ENCODE measurements around the gene RPRD2.

RPRD2 gene

GRCh38 chr1:150406483-150406882 is 42.5 kb downstream of the RPRD2 start:
- Histone ChIP-seq H3K36me3 (replicated peaks) (peaks cover 4% of the 10 kb centered on the region; the same call in 1 of the 2 replicates), H3K27me3 (ENCODE audit: low read depth) (no peaks in the 10 kb centered on the region), H3K4me3 (no peak overlapping the region), H3K9me3 (no peaks in the 10 kb centered on the region), H3K4me1 (peaks cover 29% of the 10 kb centered on the region)
- peak in 1 of 2 experiments; percentile 40 for DNase-seq (ENCODE audit: low spot score in 2 of 2)
- in situ Hi-C loops (cut with MboI; ENCODE audit: low sequenced_read_pairs), result no loop called here

GRCh38 chr1:150407330-150407729 is 43.4 kb downstream of the RPRD2 start:
- peaks cover 29% of the 10 kb centered on the region for H3K4me1 ChIP-seq
- in situ Hi-C loops (cut with MboI; ENCODE audit: low sequenced_read_pairs), result no loop called here

GRCh38 chr1:150408800-150409199 is 44.9 kb downstream of the RPRD2 start:
- Histone ChIP-seq H3K9me3 (no peaks in the 10 kb centered on the region), H3K4me3 (no peak overlapping the region), H3K36me3 (replicated peaks) (peaks cover 4% of the 10 kb centered on the region; the same call in 1 of the 2 replicates), H3K27me3 (ENCODE audit: low read depth) (no peaks in the 10 kb centered on the region), H3K4me1 (peaks cover 29% of the 10 kb centered on the region)
- DNase-seq (ENCODE audit: low spot score in 2 of 2), result peak in 1 of 2 experiments; percentile 56
- in situ Hi-C loops (cut with MboI; ENCODE audit: low sequenced_read_pairs), result no loop called here

More at GRCh38 chr1:150407330-150407729, 43.4 kb downstream of the RPRD2 start:
- H3K4me3 ChIP-seq, result no peak overlapping the region
- no peak for DNase-seq (ENCODE audit: low spot score in 2 of 2)
- no peaks in the 10 kb centered on the region for H3K27me3 ChIP-seq (ENCODE audit: low read depth)
- H3K36me3 ChIP-seq (replicated peaks), result peaks cover 4% of the 10 kb centered on the region; the same call in 1 of the 2 replicates
- H3K9me3 ChIP-seq, result no peaks in the 10 kb centered on the region

DNA sequence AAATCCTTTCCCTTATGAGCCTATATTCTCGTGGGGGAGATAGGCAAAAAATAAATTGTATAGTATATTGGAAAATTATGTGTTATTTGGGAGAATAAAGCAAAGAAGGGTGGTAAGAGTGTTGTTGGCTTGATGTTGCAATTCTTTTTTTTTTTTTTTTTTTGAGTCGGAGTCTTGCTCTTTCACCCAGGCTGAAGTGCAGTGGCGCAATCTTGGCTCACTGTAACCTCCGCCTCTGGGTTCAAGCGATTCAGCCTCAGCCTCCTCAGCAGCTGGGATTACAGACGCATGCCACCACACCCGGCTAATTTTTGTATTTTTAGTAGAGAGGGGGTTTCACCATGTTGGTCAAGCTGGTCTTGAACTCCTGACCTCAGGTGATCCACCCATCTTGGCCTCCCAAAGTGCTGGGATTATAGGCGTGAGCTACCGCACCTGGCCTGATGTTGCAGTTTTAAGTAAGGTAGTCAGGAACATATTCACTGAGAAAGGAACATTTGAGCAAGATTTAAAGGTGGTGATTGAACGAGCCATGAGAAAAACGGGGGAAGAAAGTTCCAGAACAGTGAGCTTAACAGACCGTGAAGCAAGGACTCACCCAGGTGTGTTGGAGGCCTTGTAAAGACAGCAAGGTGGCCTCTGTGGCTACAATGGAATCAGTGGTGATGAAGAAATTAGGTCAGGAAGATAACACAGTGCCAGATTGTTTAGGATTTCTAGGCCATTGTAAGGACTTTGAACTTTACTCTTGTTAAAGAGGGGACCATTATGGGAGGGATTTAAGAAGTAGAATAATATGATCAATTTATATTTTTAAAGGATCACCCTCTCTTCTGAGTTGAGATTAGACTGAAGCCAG is 45.8 kb downstream of the RPRD2 start:
- no peaks in the 10 kb centered on the region for H3K9me3 ChIP-seq
- in situ Hi-C loops (cut with MboI; ENCODE audit: low sequenced_read_pairs), result no loop called here
- no peak overlapping the region for H3K4me3 ChIP-seq
- peaks cover 29% of the 10 kb centered on the region for H3K4me1 ChIP-seq
- H3K36me3 ChIP-seq (replicated peaks), result peaks cover 4% of the 10 kb centered on the region; the same call in 1 of the 2 replicates
- no peak for DNase-seq (ENCODE audit: low spot score in 2 of 2)
- H3K27me3 ChIP-seq (ENCODE audit: low read depth), result no peaks in the 10 kb centered on the region

DNA sequence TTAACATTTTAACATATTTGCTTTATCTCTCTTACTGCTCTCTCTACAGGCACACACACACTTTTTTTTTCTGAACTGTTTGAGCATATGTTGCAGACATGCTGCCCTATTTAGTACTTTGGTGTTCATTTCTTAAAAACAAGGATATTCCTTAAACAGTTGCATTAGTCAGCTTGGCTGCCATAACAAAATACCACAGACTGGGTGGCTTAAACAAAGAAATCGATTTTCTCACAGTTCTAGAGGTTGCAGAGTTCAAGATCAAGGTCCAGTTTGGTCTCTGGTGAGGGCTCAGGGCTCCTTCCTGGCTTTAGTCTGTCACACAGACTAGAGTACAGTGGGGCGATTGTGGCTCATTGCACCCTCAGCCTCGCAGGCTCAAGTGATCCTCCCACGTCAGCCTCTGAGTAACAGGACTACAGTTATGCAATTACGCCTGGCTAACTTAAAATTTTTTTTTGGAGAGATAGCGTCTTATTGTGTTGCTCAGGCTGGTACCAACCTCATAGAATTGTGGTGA is 46.7 kb downstream of the RPRD2 start:
- no peak for DNase-seq (ENCODE audit: low spot score in 2 of 2)
- H3K27me3 ChIP-seq (ENCODE audit: low read depth), result no peaks in the 10 kb centered on the region
- H3K9me3 ChIP-seq, result no peaks in the 10 kb centered on the region
- in situ Hi-C loops (cut with MboI; ENCODE audit: low sequenced_read_pairs), result no loop called here
- H3K4me3 ChIP-seq, result no peak overlapping the region
- peaks cover 4% of the 10 kb centered on the region; the same call in 1 of the 2 replicates for H3K36me3 ChIP-seq (replicated peaks)
- peaks cover 27% of the 10 kb centered on the region for H3K4me1 ChIP-seq

- no peak overlapping the region for H3K4me3 ChIP-seq
- in situ Hi-C loops (cut with MboI; ENCODE audit: low sequenced_read_pairs), result no loop called here
- no peak for DNase-seq (ENCODE audit: low spot score in 2 of 2)
- H3K36me3 ChIP-seq (replicated peaks), result peaks cover 6% of the 10 kb centered on the region
- H3K4me1 ChIP-seq, result no peaks in the 10 kb centered on the region
- H3K9me3 ChIP-seq, result no peaks in the 10 kb centered on the region
- H3K27me3 ChIP-seq (ENCODE audit: low read depth), result no peaks in the 10 kb centered on the region
These were observed 50.6 kb downstream of the RPRD2 start for GRCh38 chr1:150414592-150414991.

GRCh38 chr1:150415800-150416199 is 51.9 kb downstream of the RPRD2 start:
- H3K36me3 ChIP-seq (replicated peaks), result peaks cover 8% of the 10 kb centered on the region
- no peaks in the 10 kb centered on the region for H3K4me1 ChIP-seq
- in situ Hi-C loops (cut with MboI; ENCODE audit: low sequenced_read_pairs), result no loop called here
- H3K27me3 ChIP-seq (ENCODE audit: low read depth), result no peaks in the 10 kb centered on the region
- no peaks in the 10 kb centered on the region for H3K9me3 ChIP-seq
- no peak for DNase-seq (ENCODE audit: low spot score in 2 of 2)
- no peak overlapping the region for H3K4me3 ChIP-seq

GRCh38 chr1:150420560-150421265 is 56.8 kb downstream of the RPRD2 start:
- Histone ChIP-seq H3K27me3 (ENCODE audit: low read depth) (no peaks in the 10 kb centered on the region), H3K9me3 (no peaks in the 10 kb centered on the region), H3K4me3 (no peak overlapping the region), H3K4me1 (no peaks in the 10 kb centered on the region), H3K36me3 (replicated peaks) (peaks cover 10% of the 10 kb centered on the region)
- no peak for DNase-seq (ENCODE audit: low spot score in 2 of 2)
- in situ Hi-C loops (cut with MboI; ENCODE audit: low sequenced_read_pairs), result no loop called here

DNA sequence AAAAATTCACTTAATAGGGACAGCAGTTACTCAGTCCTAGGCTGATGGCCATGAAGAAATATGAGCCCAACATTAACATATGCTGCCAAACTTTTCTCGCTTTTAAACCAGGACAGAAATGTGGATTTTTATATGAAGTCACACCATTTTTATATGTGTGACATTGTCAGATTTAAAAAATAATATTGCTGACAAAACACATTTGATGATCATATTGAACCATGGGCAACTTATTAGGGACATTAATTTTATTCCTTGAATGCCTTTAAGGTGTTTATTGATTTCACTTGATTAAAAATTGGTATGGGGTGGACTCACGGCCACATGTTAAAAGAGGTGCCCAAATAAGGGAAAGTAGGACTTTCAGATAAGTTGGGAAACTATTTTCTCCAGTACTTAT is 58.6 kb downstream of the RPRD2 start:
- H3K9me3 ChIP-seq, result no peaks in the 10 kb centered on the region
- H3K27me3 ChIP-seq (ENCODE audit: low read depth), result no peaks in the 10 kb centered on the region
- in situ Hi-C loops (cut with MboI; ENCODE audit: low sequenced_read_pairs), result no loop called here
- no peaks in the 10 kb centered on the region for H3K4me1 ChIP-seq
- H3K36me3 ChIP-seq (replicated peaks), result peaks cover 10% of the 10 kb centered on the region
- H3K4me3 ChIP-seq, result no peak overlapping the region
- DNase-seq (ENCODE audit: low spot score in 2 of 2), result no peak

GRCh38 chr1:150429805-150430204 is 65.9 kb downstream of the RPRD2 start:
- in situ Hi-C loops (cut with MboI; ENCODE audit: low sequenced_read_pairs), result no loop called here
- Histone ChIP-seq H3K27me3 (ENCODE audit: low read depth) (no peaks in the 10 kb centered on the region), H3K36me3 (replicated peaks) (no peaks in the 10 kb centered on the region), H3K9me3 (no peaks in the 10 kb centered on the region), H3K4me1 (no peaks in the 10 kb centered on the region), H3K4me3 (no peak overlapping the region)
- DNase-seq (ENCODE audit: low spot score in 2 of 2), result no peak

GRCh38 chr1:150441121-150441520 is 77.2 kb downstream of the RPRD2 start:
- Histone ChIP-seq H3K27me3 (ENCODE audit: low read depth) (no peaks in the 10 kb centered on the region), H3K9me3 (no peaks in the 10 kb centered on the region), H3K36me3 (replicated peaks) (peaks cover 18% of the 10 kb centered on the region), H3K4me1 (no peaks in the 10 kb centered on the region), H3K4me3 (no peak overlapping the region)
- in situ Hi-C loops (cut with MboI; ENCODE audit: low sequenced_read_pairs), result no loop called here
- no peak for DNase-seq (ENCODE audit: low spot score in 2 of 2)

GRCh38 chr1:150444232-150444631 is 80.3 kb downstream of the RPRD2 start:
- Histone ChIP-seq H3K4me3 (no peak overlapping the region), H3K4me1 (no peaks in the 10 kb centered on the region), H3K36me3 (replicated peaks) (peaks cover 32% of the 10 kb centered on the region), H3K9me3 (no peaks in the 10 kb centered on the region), H3K27me3 (ENCODE audit: low read depth) (no peaks in the 10 kb centered on the region)
- in situ Hi-C loops (cut with MboI; ENCODE audit: low sequenced_read_pairs), result no loop called here
- DNase-seq (ENCODE audit: low spot score in 2 of 2), result no peak

DNA sequence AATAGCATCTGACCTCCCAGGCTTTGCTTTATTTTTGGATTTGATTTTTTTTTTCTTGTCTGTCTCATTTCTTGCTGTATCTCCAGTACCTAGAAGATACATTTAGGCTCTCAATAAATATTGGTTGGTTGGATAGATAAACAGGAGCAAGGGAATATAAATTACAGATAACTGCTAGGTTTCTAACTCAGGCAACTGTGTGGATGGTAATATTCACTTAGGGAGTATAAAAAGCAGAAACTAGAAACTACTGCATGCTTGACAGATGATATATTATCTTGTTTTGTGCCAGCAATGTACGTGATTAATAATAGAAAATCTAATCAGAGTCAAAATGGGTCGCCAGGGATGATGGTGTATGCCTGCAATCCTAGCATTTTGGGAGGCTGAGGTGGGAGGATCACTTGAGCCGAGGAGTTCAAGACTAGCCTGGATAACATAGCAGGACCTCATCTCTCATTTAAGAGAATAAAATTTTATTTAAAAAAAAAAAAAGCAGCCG is 92.2 kb downstream of the RPRD2 start:
- Histone ChIP-seq H3K9me3 (no peaks in the 10 kb centered on the region), H3K4me3 (no peak overlapping the region), H3K27me3 (ENCODE audit: low read depth) (no peaks in the 10 kb centered on the region), H3K4me1 (no peaks in the 10 kb centered on the region), H3K36me3 (replicated peaks) (peaks cover 43% of the 10 kb centered on the region)
- in situ Hi-C loops (cut with MboI; ENCODE audit: low sequenced_read_pairs), result no loop called here
- DNase-seq (ENCODE audit: low spot score in 2 of 2), result no peak

GRCh38 chr1:150464422-150464826 is 100.5 kb downstream of the RPRD2 start:
- Histone ChIP-seq H3K4me3 (no peak overlapping the region), H3K4me1 (no peaks in the 10 kb centered on the region), H3K36me3 (replicated peaks) (peaks cover 54% of the 10 kb centered on the region), H3K9me3 (no peaks in the 10 kb centered on the region), H3K27me3 (ENCODE audit: low read depth) (no peaks in the 10 kb centered on the region)
- DNase-seq (ENCODE audit: low spot score in 2 of 2), result peak; percentile 30 to 81
- in situ Hi-C loops (cut with MboI; ENCODE audit: low sequenced_read_pairs), result no loop called here
